ENCODE measurements around the gene ZNF367.

DNA sequence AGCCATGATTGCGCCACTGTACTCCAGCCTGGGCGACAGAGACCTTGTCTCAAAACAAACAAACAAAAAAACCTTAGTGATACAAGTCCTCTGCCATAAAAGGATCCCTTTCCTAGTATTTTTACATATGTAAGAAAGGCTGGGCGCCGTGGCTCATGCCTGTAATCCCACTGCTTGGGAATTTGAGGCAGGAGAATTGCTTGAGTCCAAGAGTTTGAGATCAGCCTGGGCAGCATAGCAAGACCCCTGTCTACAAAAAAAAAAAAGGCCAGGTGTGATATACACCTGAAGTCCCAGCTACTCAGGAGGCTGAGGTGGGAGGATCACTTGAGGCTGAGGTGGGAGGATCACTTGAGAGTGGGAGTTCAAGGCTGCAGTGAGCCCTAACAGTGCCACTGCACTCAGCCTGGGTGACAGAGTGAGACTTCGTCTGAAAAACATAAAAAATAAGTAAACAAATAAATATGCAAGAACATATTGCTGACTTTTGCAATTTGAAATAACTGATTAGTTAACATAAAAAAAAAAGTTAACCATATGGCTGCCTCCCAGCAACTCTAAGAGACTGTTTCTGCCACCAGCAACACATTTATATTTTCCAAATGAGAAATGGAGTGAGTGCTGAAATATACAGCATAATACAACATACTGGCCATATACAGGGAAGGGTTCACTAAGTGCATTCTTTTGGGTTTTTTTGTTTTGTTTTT lies 6.9 kb downstream of the ZNF367 start:
- TF ChIP-seq POLR2AphosphoS5 (IDR thresholded peaks at IDR 0.05; ENCODE audit: borderline replicate concordance, low read depth, low read length) (no peak), EZH2 (IDR thresholded peaks at IDR 0.05) (no peak)
